GM18511 (cell line): ENCODE results near the gene AGTR1.
"Not testable (repeated sequence)": the region's sequence is repeated elsewhere in the genome, so short reads cannot be mapped to it uniquely, and the experiment has no call there.

Source experiments
- ATAC-seq: cut with Tn5 transposase; IDR thresholded peaks from one replicate; pipeline ENCODE4 v1.9.1; 2021; ENCODE audit warnings: mild to moderate bottlenecking, moderate library complexity; ENCODE audit not compliant: unreplicated experiment

AGTR1 gene

DNA sequence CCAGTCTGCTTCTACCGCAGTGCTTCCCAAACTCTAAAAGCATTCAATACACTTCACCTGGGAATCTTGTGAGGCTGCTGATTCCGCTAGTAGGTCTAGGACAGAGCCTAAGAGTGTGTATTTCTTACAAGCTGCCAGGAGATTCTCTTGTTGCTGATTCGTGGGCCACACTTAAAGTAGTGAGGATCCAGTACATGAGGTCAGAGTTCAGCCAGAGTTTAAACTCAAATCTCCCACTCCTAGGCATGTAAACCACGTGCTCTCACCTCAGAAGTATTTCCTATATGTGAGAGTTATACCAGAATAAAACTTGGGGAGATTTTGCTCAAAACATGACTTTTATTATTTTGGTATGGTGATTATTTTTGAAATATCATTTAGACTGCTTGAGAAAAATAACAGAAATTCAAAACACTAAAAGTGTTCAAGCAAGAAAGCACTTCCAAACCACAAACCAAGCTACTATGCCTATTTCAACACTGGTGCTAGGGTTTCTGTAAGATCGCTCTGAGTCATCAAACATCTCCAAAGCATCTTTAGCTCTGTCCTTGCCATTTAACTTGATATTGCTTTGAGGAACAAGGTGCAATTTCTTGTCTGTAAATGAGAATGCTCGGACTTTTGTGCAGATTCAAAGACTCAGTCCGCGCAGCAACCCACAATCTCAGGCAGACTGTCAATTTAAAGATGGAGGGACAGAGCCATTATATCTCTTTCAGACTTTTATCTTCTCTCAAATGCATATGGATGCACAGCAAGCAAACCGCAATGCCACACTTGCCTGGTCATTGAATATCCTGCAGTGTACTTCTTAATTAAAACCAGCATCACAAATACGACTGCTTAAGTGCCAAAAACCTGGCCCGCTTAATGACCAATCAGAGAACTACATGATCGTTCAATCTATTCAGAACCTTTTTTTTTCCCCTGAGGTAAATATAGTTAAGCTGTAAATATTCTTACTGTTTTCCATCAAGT is 59.8 kb downstream of the AGTR1 start:
- ATAC-seq, result no peak

DNA sequence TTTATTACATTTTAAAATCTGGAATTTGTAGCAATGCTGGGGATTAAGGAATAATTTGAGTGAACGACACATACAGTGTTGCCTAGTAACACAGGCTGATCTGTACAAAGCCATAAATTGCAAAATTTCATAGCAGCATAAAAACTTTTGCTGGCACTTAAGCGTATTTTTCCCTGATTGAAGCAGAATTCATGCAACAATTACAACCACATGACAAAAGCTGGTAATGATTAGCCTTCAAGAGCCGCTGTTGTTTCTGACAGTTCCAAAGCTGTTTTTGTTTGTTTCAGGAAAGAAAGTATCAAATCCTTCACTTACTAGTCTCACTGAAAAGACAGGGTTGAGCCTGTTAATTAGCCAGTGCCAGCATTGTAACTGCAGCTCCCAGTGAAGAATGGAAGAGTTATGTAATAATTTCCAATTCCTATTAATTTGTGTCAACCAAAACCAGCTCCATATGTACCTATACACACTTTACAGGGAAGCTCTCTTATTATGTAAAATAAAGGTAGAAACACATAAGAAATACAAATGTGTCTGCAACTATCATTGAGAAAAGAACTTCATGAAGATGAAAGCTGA is 60.7 kb downstream of the AGTR1 start:
- ATAC-seq, result no peak

DNA sequence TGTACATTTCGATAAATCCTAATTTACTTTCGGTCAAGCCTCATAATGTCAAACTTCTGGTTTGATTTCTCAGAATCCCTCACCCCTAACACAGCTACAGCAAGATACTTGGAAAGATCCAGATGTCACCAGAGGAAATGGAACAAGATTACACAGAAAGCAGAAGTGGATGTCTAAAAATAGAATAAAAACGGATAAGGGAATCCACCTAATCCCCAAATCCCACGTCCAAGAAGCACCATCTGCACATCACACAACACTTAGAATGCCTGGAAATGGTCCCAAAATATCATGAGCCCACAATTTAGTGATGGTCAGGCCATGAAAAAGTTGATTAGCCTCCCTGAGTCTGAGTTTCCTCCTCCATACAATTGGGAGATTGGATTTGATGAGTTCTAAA is 61.7 kb downstream of the AGTR1 start:
- ATAC-seq, result no peak

DNA sequence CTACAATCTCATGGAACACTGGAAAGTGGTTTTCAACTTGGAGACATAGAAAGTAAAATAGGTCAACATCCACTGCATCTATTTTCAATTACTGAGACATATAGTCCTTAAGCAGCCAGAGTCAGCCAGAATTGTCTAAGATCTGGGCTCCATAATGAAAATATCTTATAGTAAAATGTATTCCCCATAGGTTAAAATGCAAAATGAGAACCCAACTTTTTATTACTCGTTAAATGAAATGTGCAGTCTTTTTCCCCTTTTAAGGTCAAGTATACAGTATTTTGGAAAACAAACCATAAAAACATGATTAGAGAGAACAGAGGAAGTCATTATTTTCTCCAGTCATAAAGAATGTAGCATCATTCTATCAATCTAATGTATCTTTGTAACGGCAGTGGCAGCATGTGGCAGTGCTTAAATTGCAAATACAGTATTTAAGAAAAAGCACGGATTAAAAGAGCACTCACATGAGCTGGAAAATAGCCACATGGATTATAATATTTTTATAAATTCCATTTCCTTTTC is 65.5 kb downstream of the AGTR1 start:
- ATAC-seq, result no peak

DNA sequence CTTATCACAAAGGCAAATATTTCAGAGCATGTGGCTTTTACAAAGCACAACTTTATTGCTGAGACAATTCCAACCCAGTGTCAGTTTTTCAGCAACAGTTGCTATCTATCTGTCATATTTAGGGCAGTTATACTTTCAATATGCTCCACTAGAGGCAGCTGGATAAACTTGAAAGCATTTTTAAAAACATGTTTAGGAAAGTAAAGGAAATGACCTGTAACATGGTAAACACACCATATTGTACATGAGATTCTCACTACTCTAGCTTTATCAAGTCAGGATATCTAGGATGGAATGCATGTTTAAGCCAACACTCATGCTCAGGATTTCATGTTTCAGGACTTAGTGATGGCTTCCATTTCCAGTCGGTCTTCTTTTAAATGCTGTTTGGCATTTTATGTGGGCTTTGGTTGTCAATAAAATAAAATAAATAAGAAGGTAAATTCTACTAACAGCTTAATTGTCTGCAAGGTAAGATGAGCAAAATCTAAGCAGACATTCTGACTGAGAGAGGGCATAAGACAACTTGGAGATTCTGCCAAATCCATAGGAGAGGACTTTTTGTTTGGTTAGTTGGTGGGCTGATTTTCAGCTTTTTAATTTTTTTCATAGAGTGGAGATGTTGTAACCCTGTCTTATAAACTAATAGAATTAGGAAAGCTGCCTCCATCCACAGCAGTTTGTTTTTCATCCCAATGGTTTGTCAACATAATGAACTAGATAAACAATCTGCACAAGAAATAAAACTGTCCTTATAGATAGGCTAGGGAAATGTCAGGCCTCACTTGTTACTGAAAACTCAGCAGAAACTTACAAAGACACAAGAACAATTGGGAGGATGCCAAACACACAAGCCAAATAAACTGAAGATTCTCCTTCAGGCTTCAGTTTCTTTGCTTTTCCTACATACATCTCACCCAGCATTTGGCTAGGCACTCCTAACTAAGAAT is 66.6 kb downstream of the AGTR1 start:
- no peak for ATAC-seq

DNA sequence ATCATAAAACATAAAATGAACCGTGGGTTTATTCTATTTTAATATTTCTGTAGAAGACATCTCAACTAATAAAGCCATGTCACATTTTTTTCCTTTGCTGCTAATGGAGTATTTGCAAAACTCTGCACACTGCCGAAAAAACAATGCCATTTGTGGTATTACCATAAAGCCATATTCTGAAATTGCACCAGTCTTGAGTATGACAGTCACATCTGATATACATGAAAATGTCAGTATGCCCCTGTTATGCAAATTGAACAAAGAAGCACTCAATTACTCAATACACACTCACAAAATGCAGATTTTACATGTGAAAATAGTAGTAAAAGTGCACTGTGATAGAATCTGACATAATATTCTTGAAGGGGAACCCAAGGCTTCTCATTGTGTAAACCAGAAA is 74.7 kb downstream of the AGTR1 start:
- no peak for ATAC-seq

DNA sequence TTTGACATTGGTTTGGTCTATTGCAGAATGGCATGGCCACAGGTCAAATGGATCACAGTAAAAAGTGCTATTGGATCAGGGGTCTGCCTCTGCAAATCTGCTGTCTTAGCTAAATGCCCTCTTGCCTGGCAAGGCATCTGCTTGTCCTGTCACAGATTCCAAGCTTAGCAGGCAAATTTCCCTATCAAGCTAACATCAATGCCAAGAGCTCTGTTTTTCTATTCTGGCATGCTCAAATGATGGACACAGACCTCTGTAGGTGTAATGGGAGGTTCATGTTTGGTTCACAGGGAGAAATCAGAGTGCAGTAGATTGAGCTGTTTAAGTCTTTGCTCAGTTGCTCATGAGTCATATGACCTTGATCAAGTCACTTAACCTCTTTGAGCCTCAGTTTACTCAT is 75.1 kb downstream of the AGTR1 start:
- ATAC-seq, result no peak

DNA sequence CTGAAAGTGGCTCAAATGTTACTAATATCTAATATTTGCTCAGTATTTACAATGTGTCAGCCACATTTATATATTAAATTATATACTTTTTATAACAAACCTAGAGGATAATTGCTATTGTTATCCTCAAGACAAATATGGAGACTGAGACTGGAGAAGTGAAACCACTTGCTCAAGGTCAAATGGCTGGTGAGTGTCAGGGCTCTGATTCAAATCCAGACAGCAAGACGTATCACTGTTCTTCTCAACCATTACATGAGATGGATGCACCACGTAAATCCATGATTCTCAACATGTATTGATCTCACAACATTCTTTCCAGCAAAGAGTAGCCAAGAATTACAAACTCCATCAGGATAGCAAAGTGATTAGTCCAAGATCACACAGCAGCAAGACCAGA is 76.1 kb downstream of the AGTR1 start:
- no peak for ATAC-seq

DNA sequence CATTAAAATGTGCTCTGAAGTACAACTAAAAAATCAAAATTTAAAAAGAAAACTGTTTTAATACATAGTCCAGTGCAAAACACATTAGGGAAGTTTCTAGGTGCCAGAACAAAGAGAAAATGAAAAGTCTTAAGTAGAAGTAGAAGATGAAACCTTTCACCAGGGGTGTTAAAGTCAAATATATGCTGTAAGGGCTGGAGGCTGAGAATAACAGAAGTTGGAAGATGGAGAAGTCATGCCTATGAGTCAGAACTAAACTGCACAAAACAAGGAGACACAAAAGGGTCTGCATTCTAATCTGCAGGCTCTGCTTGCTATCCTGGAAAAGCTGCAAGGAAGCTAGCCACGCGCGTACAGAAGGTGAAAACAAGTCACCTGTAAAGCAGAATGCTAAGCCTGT is 81.2 kb downstream of the AGTR1 start:
- ATAC-seq, result no peak

DNA sequence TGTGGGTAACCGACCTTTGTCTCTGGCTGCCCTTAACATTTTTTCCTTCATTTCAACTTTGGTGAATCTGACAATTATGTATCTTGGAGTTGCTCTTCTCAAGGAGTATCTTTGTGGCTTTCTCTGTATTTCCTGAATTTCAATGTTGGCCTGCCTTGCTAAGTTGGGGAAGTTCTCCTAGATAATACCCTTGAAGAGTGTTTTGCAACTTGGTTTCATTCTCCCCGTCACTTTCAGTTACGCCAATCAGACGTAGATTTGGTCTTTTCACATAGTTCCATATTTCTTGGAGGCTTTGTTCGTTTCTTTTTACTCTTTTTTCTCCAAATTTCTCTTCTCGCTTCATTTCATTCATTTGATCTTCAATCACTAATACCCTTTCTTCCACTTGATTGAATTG is 87.3 kb downstream of the AGTR1 start:
- not testable (repeated sequence) for ATAC-seq

DNA sequence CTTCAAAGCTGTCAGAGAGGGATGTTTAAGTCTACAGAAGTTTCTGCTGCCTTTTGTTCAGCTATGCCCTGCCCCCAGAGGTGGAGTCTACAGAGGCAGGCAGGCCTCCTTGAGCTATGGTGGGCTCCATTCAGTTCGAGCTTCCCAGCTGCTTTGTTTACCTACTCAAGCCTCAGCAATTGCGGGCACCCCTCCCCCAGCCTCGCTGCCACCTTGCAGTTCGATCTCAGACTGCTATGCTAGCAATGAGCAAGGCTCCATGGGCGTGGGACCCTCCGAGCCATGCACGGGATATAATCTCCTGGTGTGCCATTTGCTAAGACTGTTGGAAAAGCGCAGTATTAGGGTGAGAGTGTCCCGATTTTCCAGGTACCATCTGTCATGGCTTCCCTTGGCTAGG is 88.5 kb downstream of the AGTR1 start:
- ATAC-seq, result not testable (repeated sequence)

DNA sequence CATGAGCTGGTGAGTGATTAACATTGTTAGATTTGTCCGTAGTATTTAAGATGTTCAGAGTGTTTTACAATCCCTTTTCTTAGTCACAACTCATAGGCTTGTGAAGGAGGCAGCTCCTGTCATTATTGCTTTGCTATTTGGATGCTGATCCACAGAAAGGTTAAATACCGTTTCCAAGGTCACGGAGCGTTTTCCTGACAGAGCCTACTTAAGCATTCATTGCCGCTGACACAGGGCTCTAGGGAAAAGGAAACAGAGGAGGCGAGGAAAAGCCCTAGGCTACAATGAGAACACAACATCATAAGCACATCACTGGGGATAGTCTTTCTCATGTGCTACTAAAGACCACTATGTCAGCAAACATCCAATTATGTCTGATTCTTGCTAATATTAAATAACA is 91.4 kb downstream of the AGTR1 start:
- no peak for ATAC-seq

DNA sequence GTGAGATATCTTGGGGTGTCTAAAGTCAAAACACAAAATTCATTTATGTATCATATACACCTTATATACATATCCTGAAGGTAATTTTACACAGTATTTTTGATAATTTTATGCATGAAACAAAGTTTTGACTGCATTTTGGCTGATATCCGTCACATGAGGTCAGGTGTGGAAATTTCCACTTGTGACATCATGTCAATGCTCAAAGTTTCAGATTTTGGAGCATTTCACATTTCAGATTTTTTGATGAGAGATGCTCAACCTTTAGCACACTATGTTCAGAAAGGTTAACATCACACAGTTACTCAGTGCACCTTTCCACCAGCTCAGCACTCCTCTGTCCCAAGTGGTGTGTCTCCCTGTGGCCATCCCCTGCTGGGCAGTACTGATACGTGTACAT is 92.2 kb downstream of the AGTR1 start:
- ATAC-seq, result no peak

DNA sequence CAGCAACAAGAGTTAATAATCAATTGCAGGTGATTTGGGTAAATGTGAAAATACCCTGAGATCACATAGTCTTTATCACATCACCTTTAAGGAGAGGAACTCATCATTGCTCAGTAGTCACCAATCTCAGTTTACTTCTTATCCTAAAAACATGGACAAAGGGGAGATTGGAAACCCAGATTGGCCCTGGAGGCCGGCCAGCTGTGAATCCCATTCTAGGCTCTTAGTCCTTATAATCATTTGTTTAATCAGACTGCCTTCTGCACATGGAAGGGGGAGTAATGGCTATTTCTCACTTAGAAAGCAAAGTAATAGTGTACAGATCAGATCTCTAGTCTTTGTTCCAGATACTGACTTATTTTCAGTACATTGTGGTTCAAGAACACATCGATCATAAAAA is 92.7 kb downstream of the AGTR1 start:
- no peak for ATAC-seq

DNA sequence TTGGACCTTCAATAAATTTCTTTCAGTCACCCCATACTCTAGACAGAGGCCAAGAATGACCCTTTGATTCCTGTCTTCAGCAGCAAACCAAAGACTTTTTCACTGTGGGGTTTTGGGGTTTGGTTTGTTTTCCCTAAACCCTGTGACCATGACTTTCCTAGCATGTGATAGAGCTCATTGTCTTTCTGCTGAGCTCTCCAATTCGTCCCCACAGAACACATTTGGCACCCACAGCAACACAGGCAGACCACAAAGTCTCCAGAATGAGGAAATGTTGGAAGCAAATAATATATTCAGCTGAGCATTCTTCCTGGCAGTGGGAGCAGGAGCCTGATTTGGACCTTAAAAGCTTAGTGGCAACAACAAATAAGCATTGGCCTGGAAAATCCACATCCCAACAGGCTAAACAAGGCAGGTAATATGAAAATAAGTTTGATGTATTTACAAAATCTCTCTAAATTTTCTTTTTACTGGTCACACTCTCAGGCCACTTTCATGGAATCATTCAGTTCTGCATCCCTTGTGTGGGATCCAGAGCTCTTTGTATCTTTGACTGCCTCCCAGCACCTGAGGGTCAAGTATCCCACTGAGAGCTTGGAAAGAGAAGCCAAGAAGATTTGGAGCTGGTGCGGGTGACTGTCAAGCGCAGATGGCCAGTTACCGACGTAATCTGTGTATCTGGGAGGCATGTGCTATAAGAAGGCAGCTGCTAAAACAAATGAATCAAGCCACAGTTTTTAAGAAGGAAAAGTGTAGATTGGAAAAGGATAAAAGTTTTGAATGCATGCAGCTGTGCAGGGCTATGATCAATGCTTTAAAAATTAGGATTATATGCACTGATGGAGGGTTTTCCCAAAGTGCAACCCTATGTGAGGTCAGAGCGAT is 93.4 kb downstream of the AGTR1 start:
- ATAC-seq, result no peak

DNA sequence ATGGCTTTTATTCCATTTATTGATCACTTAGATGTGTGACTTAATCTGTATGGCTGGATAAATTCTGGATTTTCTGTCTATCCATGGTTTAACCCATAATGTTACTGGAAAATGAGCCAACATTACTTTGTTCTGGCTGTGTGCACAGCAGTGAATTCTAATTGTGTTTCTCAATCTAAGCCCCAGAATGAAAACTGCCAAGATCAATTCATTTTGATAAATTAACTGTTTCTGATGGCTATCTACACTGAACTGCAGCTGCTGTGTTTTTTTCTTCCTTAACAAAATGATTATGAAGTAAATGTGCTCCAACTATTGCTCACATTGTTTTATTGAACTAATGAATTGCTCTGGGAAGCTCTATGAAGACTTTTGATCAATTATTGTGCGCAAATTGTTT is 94.2 kb downstream of the AGTR1 start:
- no peak for ATAC-seq

DNA sequence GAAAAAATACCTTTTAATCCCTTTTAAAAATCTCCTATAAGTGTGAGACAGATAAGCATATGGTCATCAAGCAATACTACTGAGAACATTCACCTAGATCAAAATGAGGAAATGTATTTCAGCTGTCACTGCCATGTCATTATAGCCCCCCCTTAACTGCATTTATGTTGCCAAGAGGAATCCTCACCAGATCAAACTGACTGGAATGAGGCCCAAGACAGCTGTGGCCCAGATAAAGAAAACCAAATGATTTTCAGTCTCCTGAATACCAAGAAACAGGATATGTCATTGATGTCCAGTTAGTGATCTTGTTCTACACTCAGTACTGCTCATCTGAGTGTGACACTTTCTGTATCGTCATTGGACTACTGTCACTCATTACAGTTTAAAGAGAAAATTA is 94.8 kb downstream of the AGTR1 start:
- no peak for ATAC-seq
